GM18868 (cell line): ENCODE measurements around the gene ENPP3.

Experiments used
- ATAC-seq: cut with Tn5 transposase; IDR thresholded peaks from one replicate; pipeline ENCODE4 v1.9.1; 2021; ENCODE audit warnings: mild to moderate bottlenecking, moderate library complexity; ENCODE audit not compliant: unreplicated experiment

Gene ENPP3

DNA sequence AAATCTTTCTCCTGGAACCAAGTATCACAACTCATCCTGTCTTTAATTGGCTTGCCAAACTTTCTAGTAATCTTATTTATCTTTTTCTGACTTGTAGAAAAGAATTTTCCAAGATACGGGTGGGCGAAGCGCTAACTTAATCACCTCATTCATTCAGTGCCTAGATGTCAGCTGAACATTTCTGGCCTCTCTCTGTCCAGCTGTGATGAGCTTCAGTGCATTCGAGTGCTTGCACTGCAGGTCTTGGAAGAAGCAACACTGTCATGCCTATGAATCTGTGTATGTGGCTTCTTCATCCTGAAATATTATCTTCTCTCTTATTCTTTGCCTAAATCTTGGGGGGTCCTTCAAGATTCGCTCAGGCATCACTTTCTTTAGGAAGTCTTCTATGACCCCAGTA lies 154.4 kb downstream of the ENPP3 start:
- no peak for ATAC-seq

- no peak for ATAC-seq
Measured at GRCh38 chr6:131792091-131792496, 155.0 kb downstream of the ENPP3 start.

GRCh38 chr6:131795366-131795765 lies 158.3 kb downstream of the ENPP3 start:
- no peak for ATAC-seq
